ENCODE results near the gene PPT2.
"Not testable (repeated sequence)": the region's sequence is repeated elsewhere in the genome, so short reads cannot be mapped to it uniquely, and the experiment has no call there.

PPT2 gene

GRCh38 chr6:32203426-32204267 lies 49.7 kb downstream of the PPT2 start:
- Histone ChIP-seq H3K9me3 (ENCODE audit: control extremely low read depth in 1 of 5, control insufficient read depth in 4 of 5, insufficient read depth in 2 of 5, low read depth in 1 of 5, low read length in 4 of 5) (no peaks in the 10 kb centered on the region), H3K27ac (ENCODE audit: insufficient read depth in 1 of 2, low read depth in 1 of 2, low read length in 2 of 2, poor library complexity in 1 of 2, severe bottlenecking in 2 of 2) (no peak overlapping the region), H3K27me3 (replicated peaks in 2 of 5; ENCODE audit: control insufficient read depth in 4 of 5, insufficient read depth in 5 of 5, low read length in 4 of 5) (no peaks in the 10 kb centered on the region), H3K4me1 (ENCODE audit: control extremely low read depth in 1 of 4, control insufficient read depth in 4 of 4, insufficient read depth in 4 of 4, low read length in 3 of 4) (no peaks in the 10 kb centered on the region), H3K4me3 (ENCODE audit: control insufficient read depth in 1 of 7, extremely low read depth in 1 of 7, insufficient read depth in 4 of 7, low read depth in 2 of 7, low read length in 6 of 7) (no peak overlapping the region), H3K36me3 (ENCODE audit: control insufficient read depth in 4 of 4, insufficient read depth in 4 of 4, low read length in 3 of 4) (no peaks in the 10 kb centered on the region)
- WGBS (ENCODE audit: insufficient coverage), result 92% methylated on average over 9 of the region's 9 CpGs
- ChIA-PET POLR2A (no interaction called here), CTCF (interaction anchor here (1.0 to 1.4 kb wide), 3 partner anchors 12 to 87 kb away, joined by 3 to 4 read pairs (median 3); no protein-coding TSS in a partner anchor)
- DNase-seq, result no peak

- no peak overlapping the region for H3K4me3 ChIP-seq (ENCODE audit: control insufficient read depth in 1 of 7, extremely low read depth in 1 of 7, insufficient read depth in 4 of 7, low read depth in 2 of 7, low read length in 6 of 7)
- H3K4me1 ChIP-seq (ENCODE audit: control extremely low read depth in 1 of 4, control insufficient read depth in 4 of 4, insufficient read depth in 4 of 4, low read length in 3 of 4), result no peaks in the 10 kb centered on the region
- H3K27me3 ChIP-seq (replicated peaks in 2 of 5; ENCODE audit: control insufficient read depth in 4 of 5, insufficient read depth in 5 of 5, low read length in 4 of 5), result no peaks in the 10 kb centered on the region
- H3K36me3 ChIP-seq (ENCODE audit: control insufficient read depth in 4 of 4, insufficient read depth in 4 of 4, low read length in 3 of 4), result no peaks in the 10 kb centered on the region
- 96% methylated on average over 3 of the region's 3 CpGs for WGBS (ENCODE audit: insufficient coverage)
- ChIA-PET POLR2A (no interaction called here), CTCF (interaction anchor here (1.0 to 1.3 kb wide), 2 partner anchors 11 to 88 kb away, joined by 3 to 4 read pairs; no protein-coding TSS in a partner anchor)
- DNase-seq, result no peak
- no peak overlapping the region for H3K27ac ChIP-seq (ENCODE audit: insufficient read depth in 1 of 2, low read depth in 1 of 2, low read length in 2 of 2, poor library complexity in 1 of 2, severe bottlenecking in 2 of 2)
- no peaks in the 10 kb centered on the region for H3K9me3 ChIP-seq (ENCODE audit: control extremely low read depth in 1 of 5, control insufficient read depth in 4 of 5, insufficient read depth in 2 of 5, low read depth in 1 of 5, low read length in 4 of 5)
These were observed 50.4 kb downstream of the PPT2 start for GRCh38 chr6:32204268-32204715.

GRCh38 chr6:32208996-32209395 lies 55.1 kb downstream of the PPT2 start:
- Histone ChIP-seq H3K9me3 (ENCODE audit: control extremely low read depth in 1 of 5, control insufficient read depth in 4 of 5, insufficient read depth in 2 of 5, low read depth in 1 of 5, low read length in 4 of 5) (no peaks in the 10 kb centered on the region), H3K27me3 (replicated peaks in 2 of 5; ENCODE audit: control insufficient read depth in 4 of 5, insufficient read depth in 5 of 5, low read length in 4 of 5) (no peaks in the 10 kb centered on the region), H3K4me1 (ENCODE audit: control extremely low read depth in 1 of 4, control insufficient read depth in 4 of 4, insufficient read depth in 4 of 4, low read length in 3 of 4) (peaks cover 0 to 4% (median 2%) of the 10 kb centered on the region in 4 experiments), H3K36me3 (ENCODE audit: control insufficient read depth in 4 of 4, insufficient read depth in 4 of 4, low read length in 3 of 4) (no peaks in the 10 kb centered on the region), H3K27ac (ENCODE audit: insufficient read depth in 1 of 2, low read depth in 1 of 2, low read length in 2 of 2, poor library complexity in 1 of 2, severe bottlenecking in 2 of 2) (no peak overlapping the region), H3K4me3 (ENCODE audit: control insufficient read depth in 1 of 7, extremely low read depth in 1 of 7, insufficient read depth in 4 of 7, low read depth in 2 of 7, low read length in 6 of 7) (no peak overlapping the region)
- ChIA-PET CTCF (interaction anchor here (1.8 kb wide), 1 partner anchor 13 kb away, joined by 4 read pairs; no protein-coding TSS in a partner anchor), POLR2A (interaction anchor here (1.3 kb wide), 1 partner anchor 10 kb away, joined by 3 read pairs; no protein-coding TSS in a partner anchor)
- 100% methylated on average over 1 of the region's 1 CpG for WGBS (ENCODE audit: insufficient coverage)
- DNase-seq, result no peak

GRCh38 chr6:32210191-32210601 lies 56.3 kb downstream of the PPT2 start:
- H3K27ac ChIP-seq (ENCODE audit: insufficient read depth in 1 of 2, low read depth in 1 of 2, low read length in 2 of 2, poor library complexity in 1 of 2, severe bottlenecking in 2 of 2), result no peak overlapping the region
- ChIA-PET POLR2A (no interaction called here), CTCF (interaction anchor here (1.8 kb wide), 1 partner anchor 15 kb away, joined by 4 read pairs; no protein-coding TSS in a partner anchor)
- no peaks in the 10 kb centered on the region for H3K27me3 ChIP-seq (replicated peaks in 2 of 5; ENCODE audit: control insufficient read depth in 4 of 5, insufficient read depth in 5 of 5, low read length in 4 of 5)
- H3K4me3 ChIP-seq (ENCODE audit: control insufficient read depth in 1 of 7, extremely low read depth in 1 of 7, insufficient read depth in 4 of 7, low read depth in 2 of 7, low read length in 6 of 7), result no peak overlapping the region
- H3K4me1 ChIP-seq (ENCODE audit: control extremely low read depth in 1 of 4, control insufficient read depth in 4 of 4, insufficient read depth in 4 of 4, low read length in 3 of 4), result peaks cover 0 to 6% (median 4%) of the 10 kb centered on the region in 4 experiments
- 96% methylated on average over 5 of the region's 5 CpGs for WGBS (ENCODE audit: insufficient coverage)
- H3K36me3 ChIP-seq (ENCODE audit: control insufficient read depth in 4 of 4, insufficient read depth in 4 of 4, low read length in 3 of 4), result no peaks in the 10 kb centered on the region
- no peak for DNase-seq
- no peaks in the 10 kb centered on the region for H3K9me3 ChIP-seq (ENCODE audit: control extremely low read depth in 1 of 5, control insufficient read depth in 4 of 5, insufficient read depth in 2 of 5, low read depth in 1 of 5, low read length in 4 of 5)

GRCh38 chr6:32211432-32211831 lies 57.5 kb downstream of the PPT2 start:
- 100% methylated on average over 1 of the region's 4 CpGs for WGBS (ENCODE audit: insufficient coverage)
- POLR2A ChIA-PET; H3K36me3 ChIP-seq (ENCODE audit: control insufficient read depth in 4 of 4, insufficient read depth in 4 of 4, low read length in 3 of 4); H3K9me3 ChIP-seq (ENCODE audit: control extremely low read depth in 1 of 5, control insufficient read depth in 4 of 5, insufficient read depth in 2 of 5, low read depth in 1 of 5, low read length in 4 of 5); DNase-seq; H3K27ac ChIP-seq (ENCODE audit: insufficient read depth in 1 of 2, low read depth in 1 of 2, low read length in 2 of 2, poor library complexity in 1 of 2, severe bottlenecking in 2 of 2); H3K4me1 ChIP-seq (ENCODE audit: control extremely low read depth in 1 of 4, control insufficient read depth in 4 of 4, insufficient read depth in 4 of 4, low read length in 3 of 4); H3K27me3 ChIP-seq (replicated peaks in 2 of 5; ENCODE audit: control insufficient read depth in 4 of 5, insufficient read depth in 5 of 5, low read length in 4 of 5); H3K4me3 ChIP-seq (ENCODE audit: control insufficient read depth in 1 of 7, extremely low read depth in 1 of 7, insufficient read depth in 4 of 7, low read depth in 2 of 7, low read length in 6 of 7): not testable (repeated sequence)
- CTCF ChIA-PET, result interaction anchor here (0.8 to 1.7 kb wide), 2 partner anchors 24 to 616 kb away, joined by 3 read pairs; no protein-coding TSS in a partner anchor

GRCh38 chr6:32212076-32212760 lies 58.3 kb downstream of the PPT2 start:
- ChIA-PET CTCF (interaction anchor here (0.8 to 1.7 kb wide), 2 partner anchors 24 to 615 kb away, joined by 3 read pairs; no protein-coding TSS in a partner anchor), POLR2A (interaction anchor here (0.6 kb wide), 1 partner anchor 120 kb away, joined by 3 read pairs; no protein-coding TSS in a partner anchor)
- Histone ChIP-seq H3K36me3 (ENCODE audit: control insufficient read depth in 4 of 4, insufficient read depth in 4 of 4, low read length in 3 of 4) (no peaks in the 10 kb centered on the region), H3K4me1 (ENCODE audit: control extremely low read depth in 1 of 4, control insufficient read depth in 4 of 4, insufficient read depth in 4 of 4, low read length in 3 of 4) (peaks cover 0 to 6% (median 4%) of the 10 kb centered on the region in 4 experiments), H3K27ac (ENCODE audit: insufficient read depth in 1 of 2, low read depth in 1 of 2, low read length in 2 of 2, poor library complexity in 1 of 2, severe bottlenecking in 2 of 2) (no peak overlapping the region), H3K4me3 (ENCODE audit: control insufficient read depth in 1 of 7, extremely low read depth in 1 of 7, insufficient read depth in 4 of 7, low read depth in 2 of 7, low read length in 6 of 7) (no peak overlapping the region), H3K27me3 (replicated peaks in 2 of 5; ENCODE audit: control insufficient read depth in 4 of 5, insufficient read depth in 5 of 5, low read length in 4 of 5) (no peaks in the 10 kb centered on the region), H3K9me3 (ENCODE audit: control extremely low read depth in 1 of 5, control insufficient read depth in 4 of 5, insufficient read depth in 2 of 5, low read depth in 1 of 5, low read length in 4 of 5) (no peaks in the 10 kb centered on the region)
- no peak for DNase-seq
- 95% methylated on average over 7 of the region's 12 CpGs for WGBS (ENCODE audit: insufficient coverage)
